ENCODE data around the gene HRH2. TPM values are rescaled to one million over a fixed set of nuclear protein-coding genes. Genes with fewer than 3 reads are reported as not detected.

Gene HRH2
- total and polyA plus RNA-seq, 2 experiments from 2014 or later = not detected

- no peaks in the 10 kb centered on the region for H3K36me3 ChIP-seq (ENCODE audit: low read depth)
- H3K9me3 ChIP-seq (ENCODE audit: low read depth) = no peaks in the 10 kb centered on the region
- no peak overlapping the region for H3K27ac ChIP-seq
- H3K4me3 ChIP-seq = no peak overlapping the region
- no peaks in the 10 kb centered on the region for H3K9me2 ChIP-seq (ENCODE audit: insufficient read depth)
- no peak for DNase-seq
- no peak overlapping the region for H3K4me2 ChIP-seq (ENCODE audit: unreplicated experiment)
- TF ChIP-seq EZH2 (IDR thresholded peaks at IDR 0.05; ENCODE audit: insufficient read depth, poor library complexity, severe bottlenecking) (no peak), EZH2phosphoT487 (IDR thresholded peaks at IDR 0.05; ENCODE audit: insufficient read depth, low read depth) (no peak)
- in situ Hi-C loops (cut with MboI) = no loop called here
- H3K9ac ChIP-seq = no peak overlapping the region
- WGBS, 2 experiments (ENCODE audit: low coverage in 1 of 2, low lambda C conversion rate in 2 of 2, missing lambda C conversion rate in 2 of 2) = 17 to 19% methylated on average over 6 to 7 of the region's 7 CpGs
- H4K20me1 ChIP-seq (ENCODE audit: insufficient read depth) = no peaks in the 10 kb centered on the region
- H3K27me3 ChIP-seq (replicated peaks; ENCODE audit: insufficient read depth) = no peaks in the 10 kb centered on the region
- H2AFZ ChIP-seq = no peak overlapping the region
- no peaks in the 10 kb centered on the region for H3K79me2 ChIP-seq (ENCODE audit: insufficient read depth)
- H3F3A ChIP-seq (ENCODE audit: insufficient read depth) = no peaks in the 10 kb centered on the region
- H3K4me1 ChIP-seq (ENCODE audit: insufficient read depth) = no peaks in the 10 kb centered on the region
Observed at GRCh38 chr5:175635854-175636584, 21.9 kb upstream of the HRH2 start.

- H3K27ac ChIP-seq = no peak overlapping the region
- no peaks in the 10 kb centered on the region for H4K20me1 ChIP-seq (ENCODE audit: insufficient read depth)
- WGBS, 2 experiments (ENCODE audit: low coverage in 1 of 2, low lambda C conversion rate in 2 of 2, missing lambda C conversion rate in 2 of 2) = 15 to 28% methylated on average over 6 of the region's 6 CpGs
- H3K4me2 ChIP-seq (ENCODE audit: unreplicated experiment) = no peak overlapping the region
- TF ChIP-seq EZH2 (IDR thresholded peaks at IDR 0.05; ENCODE audit: insufficient read depth, poor library complexity, severe bottlenecking) (no peak), EZH2phosphoT487 (IDR thresholded peaks at IDR 0.05; ENCODE audit: insufficient read depth, low read depth) (no peak)
- H3K27me3 ChIP-seq (replicated peaks; ENCODE audit: insufficient read depth) = no peaks in the 10 kb centered on the region
- H3K9me3 ChIP-seq (ENCODE audit: low read depth) = no peaks in the 10 kb centered on the region
- no peak overlapping the region for H3K9ac ChIP-seq
- H3K4me1 ChIP-seq (ENCODE audit: insufficient read depth) = no peaks in the 10 kb centered on the region
- no peak overlapping the region for H2AFZ ChIP-seq
- H3K36me3 ChIP-seq (ENCODE audit: low read depth) = no peaks in the 10 kb centered on the region
- in situ Hi-C loops (cut with MboI) = no loop called here
- H3K9me2 ChIP-seq (ENCODE audit: insufficient read depth) = no peaks in the 10 kb centered on the region
- H3K79me2 ChIP-seq (ENCODE audit: insufficient read depth) = no peaks in the 10 kb centered on the region
- H3F3A ChIP-seq (ENCODE audit: insufficient read depth) = no peaks in the 10 kb centered on the region
- H3K4me3 ChIP-seq = no peak overlapping the region
- DNase-seq = no peak
Observed at GRCh38 chr5:175638305-175638704, 19.6 kb upstream of the HRH2 start.

DNA sequence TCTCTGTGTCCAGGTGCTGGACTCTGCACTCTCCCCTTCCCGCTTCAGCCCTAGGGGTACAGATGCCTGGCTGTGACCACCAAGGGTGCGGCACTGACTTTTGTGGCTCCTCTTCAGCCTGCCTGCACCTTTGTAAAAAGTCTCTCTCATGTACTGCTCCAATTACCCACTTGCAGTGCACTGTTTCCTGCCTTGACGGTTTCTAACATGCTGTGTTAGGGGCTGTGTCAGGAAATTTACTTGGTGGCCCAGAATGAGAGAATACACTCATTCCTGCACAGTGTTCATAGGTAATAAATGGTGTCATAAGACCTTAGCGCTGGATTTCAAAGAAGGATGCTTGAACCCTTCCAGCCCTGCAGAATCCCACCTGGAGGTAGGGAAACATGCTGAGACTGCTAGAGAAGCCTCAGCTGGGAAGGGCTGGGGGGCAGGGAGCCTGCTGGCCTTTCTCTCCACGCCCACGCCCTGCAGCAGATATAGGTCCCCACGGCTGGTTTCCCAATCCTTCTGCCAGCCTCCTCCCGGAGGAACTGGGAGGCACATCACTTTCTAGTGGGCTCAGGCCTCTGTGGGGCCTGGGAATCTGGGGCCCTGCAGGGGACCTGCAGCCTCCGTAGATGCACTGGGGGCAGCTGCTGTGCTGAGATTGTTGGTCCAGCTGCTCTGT, 17.6 kb upstream of the HRH2 start:
- H4K20me1 ChIP-seq (ENCODE audit: insufficient read depth) = no peaks in the 10 kb centered on the region
- 8% methylated on average over 8 to 9 of the region's 9 CpGs for WGBS, 2 experiments (ENCODE audit: low coverage in 1 of 2, low lambda C conversion rate in 2 of 2, missing lambda C conversion rate in 2 of 2)
- no peak overlapping the region for H3K9ac ChIP-seq
- no peak overlapping the region for H3K27ac ChIP-seq
- no peak overlapping the region for H2AFZ ChIP-seq
- H3K4me1 ChIP-seq (ENCODE audit: insufficient read depth) = no peaks in the 10 kb centered on the region
- H3K36me3 ChIP-seq (ENCODE audit: low read depth) = no peaks in the 10 kb centered on the region
- H3K27me3 ChIP-seq (replicated peaks; ENCODE audit: insufficient read depth) = no peaks in the 10 kb centered on the region
- in situ Hi-C loops (cut with MboI) = no loop called here
- H3K4me3 ChIP-seq = no peak overlapping the region
- H3K4me2 ChIP-seq (ENCODE audit: unreplicated experiment) = no peak overlapping the region
- no peaks in the 10 kb centered on the region for H3K9me3 ChIP-seq (ENCODE audit: low read depth)
- H3K9me2 ChIP-seq (ENCODE audit: insufficient read depth) = no peaks in the 10 kb centered on the region
- H3K79me2 ChIP-seq (ENCODE audit: insufficient read depth) = no peaks in the 10 kb centered on the region
- no peak for TF ChIP-seq EZH2 (IDR thresholded peaks at IDR 0.05; ENCODE audit: insufficient read depth, poor library complexity, severe bottlenecking)
- TF ChIP-seq EZH2phosphoT487 (IDR thresholded peaks at IDR 0.05; ENCODE audit: insufficient read depth, low read depth) = no peak
- DNase-seq = no peak
- H3F3A ChIP-seq (ENCODE audit: insufficient read depth) = no peaks in the 10 kb centered on the region

GRCh38 chr5:175642998-175643397, 14.9 kb upstream of the HRH2 start:
- TF ChIP-seq EZH2 (IDR thresholded peaks at IDR 0.05; ENCODE audit: insufficient read depth, poor library complexity, severe bottlenecking) (no peak), EZH2phosphoT487 (IDR thresholded peaks at IDR 0.05; ENCODE audit: insufficient read depth, low read depth) (no peak)
- no peaks in the 10 kb centered on the region for H3K4me1 ChIP-seq (ENCODE audit: insufficient read depth)
- H3K79me2 ChIP-seq (ENCODE audit: insufficient read depth) = no peaks in the 10 kb centered on the region
- no peak overlapping the region for H2AFZ ChIP-seq
- 7 to 11% methylated on average over 4 of the region's 4 CpGs for WGBS, 2 experiments (ENCODE audit: low coverage in 1 of 2, low lambda C conversion rate in 2 of 2, missing lambda C conversion rate in 2 of 2)
- no peaks in the 10 kb centered on the region for H4K20me1 ChIP-seq (ENCODE audit: insufficient read depth)
- no peak overlapping the region for H3K9ac ChIP-seq
- H3K27me3 ChIP-seq (replicated peaks; ENCODE audit: insufficient read depth) = no peaks in the 10 kb centered on the region
- H3F3A ChIP-seq (ENCODE audit: insufficient read depth) = no peaks in the 10 kb centered on the region
- no peaks in the 10 kb centered on the region for H3K9me2 ChIP-seq (ENCODE audit: insufficient read depth)
- no peaks in the 10 kb centered on the region for H3K9me3 ChIP-seq (ENCODE audit: low read depth)
- no peak overlapping the region for H3K27ac ChIP-seq
- DNase-seq = no peak
- in situ Hi-C loops (cut with MboI) = no loop called here
- no peak overlapping the region for H3K4me2 ChIP-seq (ENCODE audit: unreplicated experiment)
- H3K4me3 ChIP-seq = no peak overlapping the region
- no peaks in the 10 kb centered on the region for H3K36me3 ChIP-seq (ENCODE audit: low read depth)
